Endometrium (tissue), 2 donors: ENCODE measurements around the gene NAA50.
A peak's percentile ranks its signal among the peaks of the same experiment; 100 is the strongest.

Source experiments
- FAIRE-seq: peaks from 2 replicates; lab custom pipeline; 2012; peaks lifted over from hg19 to GRCh38; lab: Jason Lieb, UNC
- donor health status: control.
- donor health status: control.

The NAA50 gene

GRCh38 chr3:113741620-113742019, 4.4 kb downstream of the NAA50 start:
- peak; percentile 8 for FAIRE-seq

GRCh38 chr3:113741086-113741485, 5.0 kb downstream of the NAA50 start:
- FAIRE-seq, result no peak

- FAIRE-seq, result peak; percentile 86
Observed at GRCh38 chr3:113736548-113737089, 9.4 kb downstream of the NAA50 start.

- no peak for FAIRE-seq
Observed at GRCh38 chr3:113731694-113732093, 14.4 kb downstream of the NAA50 start.

DNA sequence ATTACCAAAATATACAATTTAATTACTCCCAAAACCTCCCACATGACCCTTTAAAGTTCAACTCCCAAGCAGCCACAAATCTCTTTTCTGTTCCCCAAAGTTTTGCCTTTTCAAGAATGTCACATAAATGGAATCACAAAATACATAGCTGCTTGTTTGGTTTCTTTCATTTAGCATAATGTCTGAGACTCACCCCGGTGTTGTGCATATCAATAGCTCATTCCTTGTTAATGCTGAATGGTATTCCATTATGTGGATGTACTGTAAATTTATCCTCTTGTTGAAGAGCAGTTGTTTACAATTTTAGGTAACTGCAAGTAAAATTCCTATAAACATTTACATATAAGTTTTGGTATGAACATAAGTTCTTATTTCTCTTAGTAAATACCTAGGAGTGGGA, 15.5 kb downstream of the NAA50 start:
- FAIRE-seq, result no peak

DNA sequence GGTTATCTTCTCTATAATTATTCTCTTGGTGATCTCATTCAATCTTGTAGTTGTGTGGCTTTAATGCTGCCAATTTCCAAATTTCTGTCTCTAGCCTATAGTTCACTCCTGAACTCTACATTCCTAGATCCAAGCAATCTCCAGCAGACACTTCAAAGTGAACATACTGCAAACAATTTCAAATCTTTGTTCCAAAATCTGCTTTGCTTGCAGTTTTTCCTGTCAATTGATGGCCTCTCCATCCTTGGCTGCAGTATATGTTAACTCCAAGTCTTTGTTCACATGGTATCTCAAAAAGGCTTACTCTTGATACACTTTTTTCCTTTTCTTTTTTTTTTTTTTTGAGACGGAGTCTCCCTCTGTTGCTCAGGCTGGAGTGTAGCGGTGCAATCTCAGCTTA, 17.4 kb downstream of the NAA50 start:
- no peak for FAIRE-seq

DNA sequence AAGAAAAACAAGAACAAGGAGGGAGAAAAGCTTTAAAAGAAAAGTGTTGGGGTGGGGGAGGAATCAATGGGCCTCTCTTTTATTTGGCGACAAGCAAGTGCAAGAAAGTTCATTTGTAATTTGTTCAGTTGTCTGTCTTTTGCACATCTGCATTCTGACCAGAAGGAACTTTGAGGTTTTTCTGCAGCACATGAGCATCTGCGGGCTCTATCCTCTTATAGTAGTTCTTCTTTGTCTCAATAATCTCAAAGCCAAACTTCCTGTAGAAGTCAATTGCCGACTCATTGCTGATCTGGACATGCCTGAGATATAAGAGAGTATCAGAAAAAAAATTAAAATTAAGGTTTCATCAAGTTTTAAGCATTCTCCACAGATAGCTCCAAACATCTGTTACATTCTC, 24.4 kb downstream of the NAA50 start:
- FAIRE-seq, result no peak

DNA sequence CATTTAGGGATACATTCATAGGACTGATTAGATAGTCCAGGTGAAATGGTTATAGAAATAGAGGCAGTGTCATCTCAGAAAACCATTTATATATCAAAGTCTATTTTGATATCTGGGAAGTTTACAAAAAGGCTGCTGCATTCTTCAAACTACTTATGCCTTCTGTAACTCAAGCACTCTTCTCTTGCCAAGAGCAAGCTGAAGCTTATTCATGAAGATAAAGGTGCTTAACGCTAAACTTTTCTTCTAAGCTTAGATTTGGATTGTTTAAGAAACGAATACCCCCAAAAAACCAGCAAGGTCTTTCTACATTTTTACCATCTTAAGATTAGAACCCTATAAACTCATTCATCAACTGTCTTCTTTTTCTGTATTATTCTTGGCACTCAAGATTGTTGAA, 26.3 kb downstream of the NAA50 start:
- no peak for FAIRE-seq

- no peak for FAIRE-seq
Observed at GRCh38 chr3:113719294-113719693, 26.8 kb downstream of the NAA50 start.

GRCh38 chr3:113717818-113718217, 28.2 kb downstream of the NAA50 start:
- FAIRE-seq, result no peak

- FAIRE-seq, result no peak
Observed at GRCh38 chr3:113717308-113717707, 28.7 kb downstream of the NAA50 start.

GRCh38 chr3:113714702-113715101, 31.3 kb downstream of the NAA50 start:
- FAIRE-seq, result no peak

GRCh38 chr3:113712129-113712528, 33.9 kb downstream of the NAA50 start:
- no peak for FAIRE-seq

DNA sequence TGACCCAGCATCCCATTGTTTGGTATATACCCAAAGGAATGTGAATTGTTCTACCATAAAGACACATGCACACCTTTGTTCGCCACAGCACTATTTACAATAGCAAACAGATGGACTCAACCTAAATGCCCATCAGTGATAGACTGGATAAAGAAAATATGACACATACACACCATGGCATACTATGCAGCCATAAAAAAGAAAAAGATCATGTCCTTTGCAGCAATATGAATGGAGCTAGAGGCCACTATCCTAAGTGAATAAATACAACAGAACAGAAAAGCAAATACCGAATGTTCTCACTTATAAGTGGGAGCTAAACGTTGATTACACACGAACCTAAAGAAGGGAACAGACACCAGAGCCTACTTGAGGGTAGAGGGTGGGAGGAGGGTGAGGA, 38.2 kb downstream of the NAA50 start:
- no peak for FAIRE-seq

DNA sequence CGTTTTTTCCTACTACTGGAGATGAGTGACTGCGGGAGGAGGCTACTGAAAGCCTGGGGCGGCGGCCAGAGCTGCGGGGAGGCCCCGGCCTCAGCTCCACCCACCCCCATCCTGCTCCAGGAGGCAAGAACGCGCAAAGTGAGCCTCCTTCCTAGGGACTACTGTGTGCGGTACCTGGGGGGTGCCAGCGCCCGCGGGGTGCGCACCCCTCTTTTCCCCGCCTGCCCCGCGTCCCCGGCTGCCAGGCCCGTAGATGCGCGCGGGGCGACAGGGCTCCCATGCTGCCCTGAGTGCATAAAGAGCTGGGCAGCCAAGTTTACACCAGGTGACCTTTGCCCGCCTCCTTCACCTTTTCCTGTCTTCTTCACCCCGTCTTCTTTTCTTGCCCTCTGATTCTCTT, 47.1 kb downstream of the NAA50 start:
- FAIRE-seq, result no peak

DNA sequence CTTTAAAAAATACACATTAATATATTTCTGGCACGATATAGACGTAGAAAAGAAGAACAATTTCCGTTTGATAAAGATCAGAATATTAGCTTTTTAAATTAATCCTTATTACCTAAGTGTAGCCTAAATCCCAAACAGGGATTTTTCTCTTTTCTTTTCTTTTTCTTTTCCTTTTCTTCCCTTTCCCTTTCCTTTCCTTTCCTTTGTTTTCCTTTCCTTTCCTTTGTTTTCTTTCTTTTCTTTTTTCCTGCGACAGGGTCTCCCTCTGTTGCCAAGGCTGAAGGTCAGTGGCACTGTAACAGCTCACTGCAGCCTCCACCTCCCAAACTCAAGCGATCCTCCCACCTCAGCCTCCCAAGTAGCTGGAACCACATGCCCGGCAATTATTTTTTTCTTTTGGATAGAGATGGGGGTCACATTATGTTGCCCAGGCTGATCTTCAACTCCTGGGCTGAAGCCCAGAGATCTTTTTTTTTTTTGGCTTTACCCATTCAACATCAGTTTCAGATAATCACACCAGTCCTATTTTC, 47.8 kb downstream of the NAA50 start:
- no peak for FAIRE-seq

- no peak for FAIRE-seq
Observed at GRCh38 chr3:113697500-113698090, 48.5 kb downstream of the NAA50 start.

DNA sequence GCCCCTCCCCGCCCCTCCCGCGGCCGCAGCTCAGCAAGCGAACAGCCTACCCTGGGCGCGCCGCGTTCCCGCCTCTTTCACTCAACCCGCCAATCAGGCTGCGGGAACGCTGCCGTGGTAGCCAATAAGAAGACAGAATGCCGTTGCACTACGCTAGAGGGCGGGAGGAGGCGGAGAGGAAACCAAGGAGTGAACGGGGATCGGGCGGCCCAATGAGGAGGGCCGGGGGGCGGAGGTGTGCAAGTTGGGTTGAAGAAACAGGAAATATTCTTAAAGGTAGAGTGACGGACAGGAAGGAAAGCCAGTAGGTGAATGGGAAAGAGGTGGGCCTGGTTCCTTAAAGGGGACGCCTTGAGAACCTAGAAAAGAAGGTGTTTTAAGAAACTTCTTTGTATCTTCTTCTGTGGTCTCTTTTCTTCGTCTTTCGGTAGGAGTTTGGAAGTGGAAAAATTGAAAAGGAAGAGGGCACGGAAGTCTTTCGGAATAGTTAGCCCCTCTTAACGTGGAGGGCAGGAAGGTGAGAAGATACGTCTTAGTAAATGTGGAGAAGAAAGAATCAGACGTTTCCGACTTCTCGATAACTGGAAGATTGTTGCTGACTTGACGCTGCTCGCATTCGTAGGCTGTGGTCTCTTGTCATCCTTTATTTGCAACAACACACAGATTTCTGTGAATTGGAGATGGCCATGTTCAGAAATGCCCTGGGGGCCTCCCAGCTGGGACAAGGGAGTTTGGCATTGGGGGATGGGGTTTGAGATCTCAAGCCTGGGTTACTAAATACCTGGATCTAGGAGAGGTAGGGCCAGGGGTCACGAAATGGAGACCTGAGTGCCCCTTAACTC, 49.2 kb downstream of the NAA50 start:
- FAIRE-seq, result peak; percentile 99

- FAIRE-seq, result no peak
Observed at GRCh38 chr3:113695786-113696645, 50.0 kb downstream of the NAA50 start, which contains the start of gene USF3. Gene USF3, minus strand, starts transcription at chr3:113696642. Its CDS starts 21,764 bp downstream, at chr3:113674878.

GRCh38 chr3:113695431-113695785, 50.6 kb downstream of the NAA50 start:
- no peak for FAIRE-seq

DNA sequence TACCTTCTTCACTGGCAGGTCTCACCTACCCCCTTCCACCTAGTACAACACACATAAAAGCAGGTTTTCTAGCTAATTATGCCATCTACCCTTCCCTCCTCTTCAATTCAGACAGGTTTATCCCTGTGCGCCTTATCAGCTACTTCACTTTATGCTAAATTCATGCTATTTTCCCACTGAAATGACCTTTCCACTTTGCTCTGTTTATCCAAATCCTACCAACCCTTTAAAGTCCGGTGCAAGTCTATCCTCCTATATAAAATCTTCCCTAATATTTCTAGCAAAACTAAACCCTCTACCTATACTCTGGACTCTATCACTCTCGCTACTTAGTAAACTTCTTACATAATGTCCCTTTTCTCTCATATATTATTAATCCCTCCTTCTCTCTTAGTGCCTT, 55.6 kb downstream of the NAA50 start:
- no peak for FAIRE-seq

DNA sequence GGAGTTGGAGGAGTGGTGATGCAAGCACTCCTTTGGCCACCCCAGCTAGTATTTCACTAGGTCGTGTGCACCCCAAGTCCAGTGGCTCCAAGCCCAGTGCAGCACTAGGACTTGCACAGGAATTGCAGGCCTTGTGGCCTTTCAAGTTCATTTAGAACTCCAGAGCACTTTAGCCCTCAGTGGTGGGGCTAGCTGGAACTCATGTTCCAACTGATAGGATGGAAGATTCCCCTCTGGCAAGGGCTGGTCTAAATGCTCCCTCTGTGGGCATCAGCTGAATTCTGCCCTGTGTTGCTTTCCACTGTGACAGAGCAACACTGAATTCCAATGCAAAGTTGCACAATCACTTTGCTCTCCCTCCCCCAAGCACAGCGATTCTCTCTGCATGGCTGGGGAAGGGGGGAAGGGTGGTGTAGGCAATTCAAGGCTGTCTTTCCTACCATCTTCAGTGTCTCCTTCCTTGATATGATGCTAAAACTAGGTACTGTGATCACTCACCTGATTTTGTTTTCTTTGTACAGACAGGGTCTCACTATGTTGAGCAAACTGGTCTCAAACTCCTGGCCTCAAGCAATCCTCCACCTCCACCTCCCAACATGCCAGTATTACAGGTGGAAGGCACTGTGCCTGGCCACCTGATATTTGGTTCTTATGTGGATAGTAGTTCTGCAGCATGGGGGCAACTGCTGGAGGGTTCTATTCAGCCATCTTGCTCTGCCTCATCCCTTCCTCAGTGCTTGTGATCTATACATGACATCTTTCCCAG, 59.9 kb downstream of the NAA50 start:
- no peak for FAIRE-seq
